ENCODE data around the gene EYS.
"Not testable (repeated sequence)": the region's sequence is repeated elsewhere in the genome, so short reads cannot be mapped to it uniquely, and the experiment has no call there.

Gene EYS

GRCh38 chr6:63888416-63888815 lies 1818.6 kb downstream of the EYS start:
- no peak for TF ChIP-seq CTCF (IDR thresholded peaks at IDR 0.05; ENCODE audit: extremely low read depth, missing control alignments)
- no peak for DNase-seq (ENCODE audit: low spot score)

DNA sequence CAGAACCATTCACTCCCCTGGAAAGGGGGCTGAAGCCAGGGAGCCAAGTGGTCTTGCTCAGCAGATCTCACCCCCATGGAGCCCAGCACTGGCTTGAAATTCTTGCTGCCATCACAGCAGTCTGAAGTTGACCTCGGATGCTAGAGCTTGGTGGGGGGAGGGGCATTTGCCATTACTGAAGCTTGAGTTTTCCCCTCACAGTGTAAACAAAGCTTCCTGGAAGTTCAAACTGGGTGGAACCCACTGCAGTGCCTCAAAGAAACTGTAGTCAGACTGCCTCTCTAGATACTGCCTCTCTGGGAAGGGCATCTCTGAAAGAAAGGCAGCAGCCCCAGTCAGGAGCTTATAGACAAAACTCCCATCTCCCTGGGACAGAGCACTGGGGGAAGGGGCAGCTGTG lies 1819.2 kb downstream of the EYS start:
- DNase-seq (ENCODE audit: low spot score) = not testable (repeated sequence)

- no peak for DNase-seq (ENCODE audit: low spot score)
- no peak for TF ChIP-seq CTCF (IDR thresholded peaks at IDR 0.05; ENCODE audit: extremely low read depth, missing control alignments)
These were observed 1819.8 kb downstream of the EYS start for GRCh38 chr6:63887002-63887751.

DNA sequence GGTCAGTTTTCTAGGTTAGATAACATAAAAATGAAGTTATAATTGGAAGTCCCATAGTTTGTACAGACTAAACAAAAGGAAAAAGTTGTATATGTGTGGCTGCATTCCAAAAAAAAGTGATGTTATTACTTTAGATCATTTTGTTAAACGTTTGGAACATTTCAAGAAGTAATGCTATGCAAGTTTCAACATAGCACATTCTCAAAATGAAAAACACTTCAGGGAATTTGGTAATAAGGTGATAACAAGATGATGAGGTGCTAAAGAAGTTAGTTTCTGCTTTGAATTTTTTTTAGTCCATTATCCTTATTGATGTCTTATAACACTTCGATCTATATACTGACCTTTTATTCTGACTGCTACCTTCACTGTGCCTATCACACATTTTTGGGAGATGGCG lies 1820.7 kb downstream of the EYS start:
- DNase-seq (ENCODE audit: low spot score) = no peak
- no peak for TF ChIP-seq CTCF (IDR thresholded peaks at IDR 0.05; ENCODE audit: extremely low read depth, missing control alignments)

DNA sequence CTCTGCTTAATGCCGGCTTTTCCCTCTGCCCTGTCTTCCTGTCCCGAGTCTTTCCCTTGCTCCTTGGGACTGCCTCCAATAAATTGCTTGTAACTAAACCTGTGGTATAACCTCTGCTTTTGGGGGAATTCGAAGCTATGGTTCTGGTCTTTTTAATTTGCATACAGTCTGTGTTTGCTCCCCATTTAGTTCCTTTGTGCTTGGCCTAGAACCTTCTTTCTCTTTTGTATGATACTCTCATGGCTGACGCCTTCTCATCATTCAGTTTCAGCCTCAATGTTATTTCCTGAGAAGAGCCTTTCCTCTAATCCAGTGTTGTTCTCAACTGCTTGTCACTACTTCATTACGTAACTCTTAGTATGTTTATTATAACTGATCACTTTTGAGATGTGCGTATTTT lies 1823.4 kb downstream of the EYS start:
- no peak for TF ChIP-seq CTCF (IDR thresholded peaks at IDR 0.05; ENCODE audit: extremely low read depth, missing control alignments)
- no peak for DNase-seq (ENCODE audit: low spot score)

DNA sequence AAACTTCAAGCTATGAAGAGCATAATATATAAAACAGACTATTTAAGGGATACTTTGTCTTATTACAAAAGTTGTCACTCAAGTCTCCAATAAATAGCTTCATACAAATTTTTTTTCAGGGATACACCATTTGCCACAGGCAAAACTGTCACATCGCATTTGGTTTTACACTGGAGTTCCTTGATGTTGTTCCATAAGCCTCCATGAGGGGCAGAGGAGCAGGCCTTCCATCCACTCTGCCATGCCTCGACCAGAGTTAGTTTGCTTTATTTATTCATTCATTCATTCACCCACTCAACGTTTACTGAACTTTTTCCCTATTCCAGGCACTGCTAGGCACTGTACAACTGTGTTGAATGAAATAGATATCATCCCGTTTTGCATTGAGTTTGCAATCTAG lies 1824.8 kb downstream of the EYS start:
- no peak for TF ChIP-seq CTCF (IDR thresholded peaks at IDR 0.05; ENCODE audit: extremely low read depth, missing control alignments)

DNA sequence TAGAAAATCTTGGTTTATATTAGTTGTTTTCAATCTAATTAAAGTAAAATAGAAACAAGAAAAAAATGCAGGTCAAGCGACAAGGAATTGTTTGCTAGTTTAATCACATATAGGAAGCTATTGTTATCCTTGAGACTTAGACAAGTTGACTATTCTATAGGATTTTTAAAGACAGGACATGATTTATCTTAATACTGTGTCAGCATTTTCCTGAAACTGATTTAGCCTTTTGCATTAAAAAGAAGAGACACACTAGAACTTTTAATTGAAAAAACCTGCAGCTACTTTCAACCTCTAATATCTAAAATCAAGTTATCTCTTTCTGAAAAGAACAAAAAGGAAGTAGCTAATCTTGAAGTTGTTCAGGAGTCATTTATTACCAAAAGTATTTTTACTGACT lies 1825.2 kb downstream of the EYS start:
- no peak for DNase-seq (ENCODE audit: low spot score)
- no peak for TF ChIP-seq CTCF (IDR thresholded peaks at IDR 0.05; ENCODE audit: extremely low read depth, missing control alignments)

More for the DNA sequence above, 1824.8 kb downstream of the EYS start:
- no peak for DNase-seq (ENCODE audit: low spot score)

DNA sequence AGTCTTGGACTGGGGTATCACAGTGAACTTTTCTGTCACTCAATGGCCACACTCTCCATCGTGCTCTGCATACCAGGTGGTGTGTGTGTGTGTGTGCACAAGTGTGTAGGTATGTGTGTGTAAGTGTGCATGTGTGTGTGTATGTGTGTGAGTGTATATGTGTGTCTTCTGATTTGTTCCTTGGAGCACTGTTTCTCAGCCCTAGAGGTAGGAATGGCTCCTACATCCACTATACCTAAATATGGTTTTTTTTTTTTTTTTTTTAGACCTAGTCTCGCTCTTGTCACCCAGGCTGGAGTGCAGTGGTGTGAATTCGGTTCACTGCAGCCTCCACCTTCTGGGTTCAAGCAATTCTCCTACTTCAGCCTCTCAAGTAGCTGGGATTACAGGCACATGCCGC lies 1834.8 kb downstream of the EYS start:
- no peak for DNase-seq (ENCODE audit: low spot score)
- no peak for TF ChIP-seq CTCF (IDR thresholded peaks at IDR 0.05; ENCODE audit: extremely low read depth, missing control alignments)

All from GM20000 (cell line).